ENCODE results near the gene CLEC2A. TPM values are rescaled to one million over a fixed set of nuclear protein-coding genes. Genes with fewer than 3 reads are reported as not detected.
"Not testable (repeated sequence)": the region's sequence is repeated elsewhere in the genome, so short reads cannot be mapped to it uniquely, and the experiment has no call there.

Gene CLEC2A
- total RNA-seq (not detected), polyA plus RNA-seq (ENCODE audit: insufficient read depth, low read depth, low replicate concordance) (not detected)
- long read RNA-seq, donor 1 = 0 reads
- long read RNA-seq, donor 2 = 0 reads

GRCh38 chr12:9932270-9932669 is at the start of gene CLEC2A:
Gene CLEC2A (minus strand): TSS chr12:9932370. CDS start chr12:9932329, 41 bp downstream.
- TF ChIP-seq CTCF (IDR thresholded peaks at IDR 0.05) (no peak), POLR2A (IDR thresholded peaks at IDR 0.05) (no peak)

GRCh38 chr12:9980126-9980525 is 48.0 kb upstream of the CLEC2A start:
- Histone ChIP-seq H3K4me1 (no peaks in the 10 kb centered on the region), H3K27me3 (no peaks in the 10 kb centered on the region), H3K27ac (no peak overlapping the region), H3K36me3 (ENCODE audit: low read depth, missing control alignments) (no peaks in the 10 kb centered on the region), H3K9me3 (no peaks in the 10 kb centered on the region), H3K4me3 (no peak overlapping the region)
- TF ChIP-seq POLR2A (IDR thresholded peaks at IDR 0.05) = no peak
- no peak for TF ChIP-seq CTCF (IDR thresholded peaks at IDR 0.05)
- intact Hi-C loops (cut with DNase I; ENCODE audit: low total_unique reads) = no loop called here
- WGBS, 2 donors = 79 to 80% methylated on average over 3 of the region's 3 CpGs
- DNase-seq = no peak

More at GRCh38 chr12:9932270-9932669, at the start of gene CLEC2A:
- 75 to 88% methylated on average over 6 of the region's 6 CpGs for WGBS, 2 donors
- Histone ChIP-seq H3K36me3 (ENCODE audit: low read depth, missing control alignments) (no peaks in the 10 kb centered on the region), H3K9me3 (no peaks in the 10 kb centered on the region), H3K4me3 (no peak within 1 kb of the TSS), H3K27me3 (no peaks in the 10 kb centered on the region), H3K27ac (no peak within 1 kb of the TSS), H3K4me1 (no peaks in the 10 kb centered on the region)
- DNase-seq = no peak
- intact Hi-C loops (cut with DNase I; ENCODE audit: low total_unique reads) = no loop called here

- Histone ChIP-seq H3K27ac (no peak overlapping the region), H3K4me3 (no peak overlapping the region), H3K27me3 (no peaks in the 10 kb centered on the region), H3K4me1 (no peaks in the 10 kb centered on the region), H3K36me3 (ENCODE audit: low read depth, missing control alignments) (no peaks in the 10 kb centered on the region), H3K9me3 (no peaks in the 10 kb centered on the region)
- intact Hi-C loops (cut with DNase I; ENCODE audit: low total_unique reads) = no loop called here
- TF ChIP-seq POLR2A (IDR thresholded peaks at IDR 0.05) (no peak), CTCF (IDR thresholded peaks at IDR 0.05) (no peak)
- DNase-seq = no peak
Measured at GRCh38 chr12:9977916-9978315, 45.7 kb upstream of the CLEC2A start.

- H3K9me3 ChIP-seq; intact Hi-C loops (cut with DNase I; ENCODE audit: low total_unique reads); H3K4me3 ChIP-seq; H3K36me3 ChIP-seq (ENCODE audit: low read depth, missing control alignments); DNase-seq; H3K27me3 ChIP-seq; H3K4me1 ChIP-seq; H3K27ac ChIP-seq: not testable (repeated sequence)
- WGBS, 2 donors = 53 to 63% methylated on average over 5 of the region's 5 CpGs
Measured at GRCh38 chr12:9976626-9977025, 44.5 kb upstream of the CLEC2A start.

- WGBS, 2 donors = 79 to 91% methylated on average over 2 of the region's 2 CpGs
- intact Hi-C loops (cut with DNase I; ENCODE audit: low total_unique reads) = no loop called here
- H3K27me3 ChIP-seq = no peaks in the 10 kb centered on the region
- no peaks in the 10 kb centered on the region for H3K36me3 ChIP-seq (ENCODE audit: low read depth, missing control alignments)
- no peaks in the 10 kb centered on the region for H3K4me1 ChIP-seq
- H3K4me3 ChIP-seq = no peak overlapping the region
- H3K9me3 ChIP-seq = no peaks in the 10 kb centered on the region
- TF ChIP-seq CTCF (IDR thresholded peaks at IDR 0.05) = no peak
- H3K27ac ChIP-seq = no peak overlapping the region
- no peak for DNase-seq
Measured at GRCh38 chr12:9975614-9976013, 43.4 kb upstream of the CLEC2A start.

GRCh38 chr12:9974731-9975130 is 42.6 kb upstream of the CLEC2A start:
- DNase-seq; H3K36me3 ChIP-seq (ENCODE audit: low read depth, missing control alignments); H3K4me3 ChIP-seq; H3K27me3 ChIP-seq; intact Hi-C loops (cut with DNase I; ENCODE audit: low total_unique reads); H3K9me3 ChIP-seq; H3K4me1 ChIP-seq; H3K27ac ChIP-seq: not testable (repeated sequence)
- 96 to 100% methylated on average over 2 of the region's 2 CpGs for WGBS, 2 donors
